Hepatocyte (in vitro differentiated cells): ENCODE results near the gene CHCHD6.

Experiments used
- EZH2 ChIP-seq: fragments of 200-600 bp; sonication (generic); IDR thresholded peaks from 2 replicates; pipeline ENCODE4 v1.6.1; 2016; ENCODE audit warnings: antibody characterized with exemption, mild to moderate bottlenecking, borderline replicate concordance
- TF ChIP-seq, protein P1 (sequence below): fragments of 200-600 bp; sonication (generic); IDR thresholded peaks from 2 replicates; pipeline ENCODE4 v1.5.1; 2016; ENCODE audit warnings: antibody characterized with exemption, mild to moderate bottlenecking; ENCODE audit not compliant: poor library complexity

DNA sequence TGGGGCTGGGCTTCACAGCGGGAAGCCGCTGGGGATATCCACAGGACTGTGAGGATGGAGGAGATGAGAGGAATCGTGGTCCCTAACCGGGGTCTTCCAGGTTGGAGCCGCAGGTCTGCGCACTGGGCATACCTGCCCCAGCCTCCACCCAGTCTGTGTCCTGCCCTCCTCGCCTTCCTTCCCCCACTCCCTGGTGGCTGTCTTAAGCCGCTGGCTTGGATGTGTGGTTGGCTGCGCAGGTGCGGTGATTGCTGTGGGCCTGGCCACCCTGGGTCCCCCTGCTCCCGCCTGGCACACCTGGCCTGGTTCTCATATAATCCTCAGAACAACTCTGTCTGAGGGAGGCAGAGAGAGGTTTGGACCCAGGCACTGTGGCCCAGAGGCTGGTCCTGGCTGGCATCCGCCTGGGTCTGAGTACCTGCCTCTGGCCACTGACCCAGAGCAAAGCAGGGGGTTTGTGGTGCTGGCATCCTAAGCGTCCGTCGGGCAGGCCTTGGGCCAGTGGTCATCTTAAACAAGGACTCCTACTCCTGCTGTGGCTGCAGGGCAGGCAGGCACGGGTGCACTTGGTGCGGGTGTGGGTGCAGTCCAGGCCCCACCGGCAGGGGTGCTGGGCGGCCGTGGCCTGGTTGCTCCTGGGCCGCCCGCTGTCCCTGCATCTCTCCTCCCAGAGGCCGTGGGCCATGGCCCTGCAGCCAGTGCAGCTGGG lies 297.6 kb downstream of the CHCHD6 start:
- TF ChIP-seq, protein P1, sequence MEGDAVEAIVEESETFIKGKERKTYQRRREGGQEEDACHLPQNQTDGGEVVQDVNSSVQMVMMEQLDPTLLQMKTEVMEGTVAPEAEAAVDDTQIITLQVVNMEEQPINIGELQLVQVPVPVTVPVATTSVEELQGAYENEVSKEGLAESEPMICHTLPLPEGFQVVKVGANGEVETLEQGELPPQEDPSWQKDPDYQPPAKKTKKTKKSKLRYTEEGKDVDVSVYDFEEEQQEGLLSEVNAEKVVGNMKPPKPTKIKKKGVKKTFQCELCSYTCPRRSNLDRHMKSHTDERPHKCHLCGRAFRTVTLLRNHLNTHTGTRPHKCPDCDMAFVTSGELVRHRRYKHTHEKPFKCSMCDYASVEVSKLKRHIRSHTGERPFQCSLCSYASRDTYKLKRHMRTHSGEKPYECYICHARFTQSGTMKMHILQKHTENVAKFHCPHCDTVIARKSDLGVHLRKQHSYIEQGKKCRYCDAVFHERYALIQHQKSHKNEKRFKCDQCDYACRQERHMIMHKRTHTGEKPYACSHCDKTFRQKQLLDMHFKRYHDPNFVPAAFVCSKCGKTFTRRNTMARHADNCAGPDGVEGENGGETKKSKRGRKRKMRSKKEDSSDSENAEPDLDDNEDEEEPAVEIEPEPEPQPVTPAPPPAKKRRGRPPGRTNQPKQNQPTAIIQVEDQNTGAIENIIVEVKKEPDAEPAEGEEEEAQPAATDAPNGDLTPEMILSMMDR: no peak
- TF ChIP-seq EZH2: no peak
